SK-N-SH treated with all-trans-retinoic acid at 6 μM for 48 hours (cell line): ENCODE results near the gene XKR8.

ENCODE experiments used
- ATAC-seq: fragments of 200-7000 bp; cut with Tn5 transposase; 3 replicates; pipeline ENCODE4 v1.9.1; 2020; ENCODE audit warnings: mild to moderate bottlenecking, moderate library complexity
- ARNTL ChIP-seq: fragments of 450-650 bp; formaldehyde crosslinking; IDR thresholded peaks from 2 replicates; pipeline ENCODE4 v1.5.0; 2020; ENCODE audit warnings: low read depth, mild to moderate bottlenecking, moderate library complexity, borderline replicate concordance
- CSRNP3 ChIP-seq: fragments of 250-450 bp; sonication (Bioruptor Pico); IDR thresholded peaks from 2 replicates; pipeline ENCODE4 v1.5.1; 2021; ENCODE audit warnings: mild to moderate bottlenecking, moderate library complexity
- ESRRG ChIP-seq: fragments of 250-450 bp; sonication (Bioruptor Pico); IDR thresholded peaks from 2 replicates; pipeline ENCODE4 v1.6.1; 2021; ENCODE audit warnings: mild to moderate bottlenecking
- GLIS3 ChIP-seq: fragments of 250-450 bp; sonication (Bioruptor Pico); IDR thresholded peaks from 2 replicates; pipeline ENCODE4 v1.5.0; 2020; ENCODE audit warnings: mild to moderate bottlenecking, moderate library complexity
- ISL1 ChIP-seq: fragments of 250-450 bp; sonication (Bioruptor Pico); IDR thresholded peaks from 2 replicates; pipeline ENCODE4 v2.1.2; 2022; ENCODE audit warnings: mild to moderate bottlenecking, moderate library complexity
- OSR1 ChIP-seq: fragments of 250-450 bp; sonication (Bioruptor Pico); IDR thresholded peaks from 2 replicates; pipeline ENCODE4 v1.8.0; 2022; ENCODE audit warnings: moderate library complexity, mild to moderate bottlenecking, inconsistent platforms
- PATZ1 ChIP-seq: fragments of 250-450 bp; sonication (Bioruptor Pico); IDR thresholded peaks from 2 replicates; pipeline ENCODE4 v1.8.0; 2020; ENCODE audit warnings: mild to moderate bottlenecking, moderate library complexity, borderline replicate concordance
- PPARA ChIP-seq: fragments of 250-450 bp; sonication (Bioruptor Pico); IDR thresholded peaks from 2 replicates; pipeline ENCODE4 v1.5.0; 2020; ENCODE audit warnings: mild to moderate bottlenecking, borderline replicate concordance
- RARB ChIP-seq: fragments of 250-450 bp; sonication (Bioruptor Pico); IDR thresholded peaks from 2 replicates; pipeline ENCODE4 v1.8.0; 2021; ENCODE audit warnings: mild to moderate bottlenecking, moderate library complexity
- SNAI2 ChIP-seq: fragments of 250-450 bp; sonication (Bioruptor Pico); IDR thresholded peaks from 2 replicates; pipeline ENCODE4 v1.5.0; 2020; ENCODE audit warnings: mild to moderate bottlenecking, moderate library complexity
- TCF4 ChIP-seq: fragments of 250-450 bp; sonication (Bioruptor Pico); IDR thresholded peaks from 2 replicates; pipeline ENCODE4 v1.8.0; 2021; ENCODE audit warnings: mild to moderate bottlenecking, moderate library complexity, borderline replicate concordance
- TOX ChIP-seq: fragments of 250-450 bp; sonication (Bioruptor Pico); IDR thresholded peaks from 2 replicates; pipeline ENCODE4 v1.8.0; 2021; ENCODE audit warnings: mild to moderate bottlenecking, moderate library complexity, borderline replicate concordance
- TSHZ2 ChIP-seq: fragments of 250-450 bp; sonication (Bioruptor Pico); IDR thresholded peaks from 2 replicates; pipeline ENCODE4 v1.5.0; 2020; ENCODE audit warnings: mild to moderate bottlenecking, moderate library complexity
- ZC3H10 ChIP-seq: fragments of 250-450 bp; sonication (Bioruptor Pico); IDR thresholded peaks from 2 replicates; pipeline ENCODE4 v1.5.1; 2021; ENCODE audit warnings: mild to moderate bottlenecking, moderate library complexity
- ZFP3 ChIP-seq: fragments of 250-450 bp; sonication (Bioruptor Pico); IDR thresholded peaks from 2 replicates; pipeline ENCODE4 v1.5.0; 2020; ENCODE audit warnings: mild to moderate bottlenecking, moderate library complexity
- ZFP30 ChIP-seq: fragments of 450-650 bp; formaldehyde crosslinking; IDR thresholded peaks from 2 replicates; pipeline ENCODE4 v1.5.0; 2022; ENCODE audit warnings: mild to moderate bottlenecking, moderate library complexity
- ZNF565 ChIP-seq: fragments of 450-650 bp; formaldehyde crosslinking; conservative IDR thresholded peaks from 2 replicates; pipeline ENCODE4 v1.5.0; 2020; ENCODE audit warnings: low read depth, mild to moderate bottlenecking, moderate library complexity
- ZNF70 ChIP-seq: fragments of 450-650 bp; formaldehyde crosslinking; IDR thresholded peaks from 2 replicates; pipeline ENCODE4 v1.5.0; 2020; ENCODE audit warnings: mild to moderate bottlenecking, moderate library complexity
- ZNF8 ChIP-seq: fragments of 450-650 bp; formaldehyde crosslinking; IDR thresholded peaks from 2 replicates; pipeline ENCODE4 v1.5.0; 2020; ENCODE audit warnings: mild to moderate bottlenecking, moderate library complexity
- TF ChIP-seq, protein P1 (sequence below): fragments of 250-450 bp; sonication (Bioruptor Pico); IDR thresholded peaks from 2 replicates; pipeline ENCODE4 v1.8.0; 2021; ENCODE audit warnings: low read depth, mild to moderate bottlenecking, moderate library complexity, borderline replicate concordance
- TF ChIP-seq, protein P2 (sequence below): fragments of 250-450 bp; sonication (Bioruptor Pico); IDR thresholded peaks from 2 replicates; pipeline ENCODE4 v1.5.1; 2020; ENCODE audit warnings: low read depth, mild to moderate bottlenecking, moderate library complexity

Gene XKR8

DNA sequence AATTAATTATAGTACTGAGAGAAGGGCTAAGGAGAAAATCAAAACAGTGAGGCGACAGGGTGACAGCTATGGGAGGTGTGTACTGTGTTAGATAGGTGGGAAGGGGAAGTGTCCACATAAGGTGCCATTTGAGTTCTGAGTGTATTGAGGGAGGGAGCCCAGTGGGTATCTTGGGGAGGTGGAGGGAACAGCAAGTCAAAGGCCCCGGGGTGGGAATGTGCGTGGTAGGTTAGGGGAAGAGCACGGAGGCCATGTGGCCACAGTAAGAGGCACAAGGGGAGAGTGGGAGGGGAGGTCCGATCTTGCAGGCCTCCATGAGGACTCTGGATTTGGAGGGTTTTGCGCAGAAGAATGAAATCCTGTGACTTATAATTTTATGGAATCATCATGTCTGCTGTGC, 3.0 kb upstream of the XKR8 start:
- TF ChIP-seq, protein P1, sequence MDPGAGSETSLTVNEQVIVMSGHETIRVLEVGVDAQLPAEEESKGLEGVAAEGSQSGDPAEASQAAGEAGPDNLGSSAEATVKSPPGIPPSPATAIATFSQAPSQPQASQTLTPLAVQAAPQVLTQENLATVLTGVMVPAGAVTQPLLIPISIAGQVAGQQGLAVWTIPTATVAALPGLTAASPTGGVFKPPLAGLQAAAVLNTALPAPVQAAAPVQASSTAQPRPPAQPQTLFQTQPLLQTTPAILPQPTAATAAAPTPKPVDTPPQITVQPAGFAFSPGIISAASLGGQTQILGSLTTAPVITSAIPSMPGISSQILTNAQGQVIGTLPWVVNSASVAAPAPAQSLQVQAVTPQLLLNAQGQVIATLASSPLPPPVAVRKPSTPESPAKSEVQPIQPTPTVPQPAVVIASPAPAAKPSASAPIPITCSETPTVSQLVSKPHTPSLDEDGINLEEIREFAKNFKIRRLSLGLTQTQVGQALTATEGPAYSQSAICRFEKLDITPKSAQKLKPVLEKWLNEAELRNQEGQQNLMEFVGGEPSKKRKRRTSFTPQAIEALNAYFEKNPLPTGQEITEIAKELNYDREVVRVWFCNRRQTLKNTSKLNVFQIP = no peak
- TF ChIP-seq TCF4 (no peak), CSRNP3 (CRISPR knock-in tag) (no peak), PATZ1 (CRISPR knock-in tag) (no peak), OSR1 (CRISPR knock-in tag) (no peak), GLIS3 (CRISPR knock-in tag) (no peak), ZNF70 (CRISPR knock-in tag) (no peak), ZC3H10 (CRISPR knock-in tag) (no peak), TOX (CRISPR knock-in tag) (no peak), ZNF565 (CRISPR knock-in tag) (no peak), RARB (CRISPR knock-in tag) (no peak), ISL1 (CRISPR knock-in tag) (no peak), PPARA (CRISPR knock-in tag) (no peak), ESRRG (CRISPR knock-in tag) (no peak), ZNF8 (CRISPR knock-in tag) (no peak), ARNTL (CRISPR knock-in tag) (no peak), ZFP30 (no peak), ZFP3 (CRISPR knock-in tag) (no peak)
- TF ChIP-seq, protein P2, sequence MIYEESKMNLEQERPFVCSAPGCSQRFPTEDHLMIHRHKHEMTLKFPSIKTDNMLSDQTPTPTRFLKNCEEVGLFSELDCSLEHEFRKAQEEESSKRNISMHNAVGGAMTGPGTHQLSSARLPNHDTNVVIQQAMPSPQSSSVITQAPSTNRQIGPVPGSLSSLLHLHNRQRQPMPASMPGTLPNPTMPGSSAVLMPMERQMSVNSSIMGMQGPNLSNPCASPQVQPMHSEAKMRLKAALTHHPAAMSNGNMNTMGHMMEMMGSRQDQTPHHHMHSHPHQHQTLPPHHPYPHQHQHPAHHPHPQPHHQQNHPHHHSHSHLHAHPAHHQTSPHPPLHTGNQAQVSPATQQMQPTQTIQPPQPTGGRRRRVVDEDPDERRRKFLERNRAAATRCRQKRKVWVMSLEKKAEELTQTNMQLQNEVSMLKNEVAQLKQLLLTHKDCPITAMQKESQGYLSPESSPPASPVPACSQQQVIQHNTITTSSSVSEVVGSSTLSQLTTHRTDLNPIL (CRISPR knock-in tag) = no peak
- ATAC-seq = no peak

GRCh38 chr1:27957655-27958054, 2.1 kb upstream of the XKR8 start:
- TF ChIP-seq ZC3H10 (CRISPR knock-in tag) (no peak), SNAI2 (CRISPR knock-in tag) (no peak), ZFP30 (no peak), PATZ1 (CRISPR knock-in tag) (no peak), RARB (CRISPR knock-in tag) (no peak)
- TF ChIP-seq, protein P2 (CRISPR knock-in tag) = no peak
- TF ChIP-seq, all 23 proteins: peak for 0
- ATAC-seq = no peak

- TF ChIP-seq ESRRG (CRISPR knock-in tag) (no peak), OSR1 (CRISPR knock-in tag) (no peak), TSHZ2 (CRISPR knock-in tag) (no peak)
- ATAC-seq = no peak
Observed at GRCh38 chr1:27958513-27958912, 1.3 kb upstream of the XKR8 start.
